Spleen (tissue), 11 donors: ENCODE measurements around the gene RELA. TPM values are rescaled to one million over a fixed set of nuclear protein-coding genes. Genes with fewer than 3 reads are reported as not detected.
"Not testable (repeated sequence)": the region's sequence is repeated elsewhere in the genome, so short reads cannot be mapped to it uniquely, and the experiment has no call there.

Experiments
- DNase-seq: peaks from one replicate; pipeline ENCODE4 v3.0.0-alpha.2; 2020
- H3K27ac ChIP-seq, 8 donors: fragments of 200-600 bp; sonication (generic) in 7 of 8; 1 replicate in 4 of 8; 2 replicates in 4 of 8; pipeline versions ENCODE4 v1.5.0 to v1.8.0; 2016 to 2021; ENCODE audit warnings: inconsistent platforms in 4 of 8, mild to moderate bottlenecking in 4 of 8, moderate library complexity in 1 of 8
- H3K27me3 ChIP-seq, 7 donors: fragments of 200-600 bp; sonication (generic) in 6 of 7; replicated peaks in 1 of 7; 1 replicate in 4 of 7; 2 replicates in 3 of 7; pipeline versions ENCODE4 v1.5.0 to v1.8.0; 2016 to 2021; ENCODE audit warnings: inconsistent platforms in 3 of 7, mild to moderate bottlenecking in 1 of 7
- H3K36me3 ChIP-seq, 6 donors: fragments of 200-600 bp; sonication (generic) in 5 of 6; 1 replicate in 4 of 6; 2 replicates in 2 of 6; pipeline versions ENCODE4 v1.5.0 to v1.8.0; 2016 to 2021; ENCODE audit warnings: inconsistent platforms in 2 of 6
- H3K4me1 ChIP-seq, 6 donors: fragments of 200-600 bp; sonication (generic) in 5 of 6; 1 replicate in 3 of 6; 2 replicates in 3 of 6; pipeline versions ENCODE4 v1.5.0 to v1.8.0; 2016 to 2021; ENCODE audit warnings: inconsistent platforms in 3 of 6
- H3K4me3 ChIP-seq, 8 donors: fragments of 200-600 bp; sonication (generic) in 7 of 8; 1 replicate in 4 of 8; 2 replicates in 4 of 8; pipeline versions ENCODE4 v1.5.0 to v1.8.0; 2016 to 2021; ENCODE audit warnings: inconsistent platforms in 4 of 8, mild to moderate bottlenecking in 4 of 8, moderate library complexity in 2 of 8
- H3K9me3 ChIP-seq, 8 donors: fragments of 200-600 bp; sonication (generic) in 7 of 8; 1 replicate in 4 of 8; 2 replicates in 4 of 8; pipeline versions ENCODE4 v1.5.0 to v1.8.0; 2016 to 2021; ENCODE audit warnings: inconsistent platforms in 4 of 8
- CTCF ChIP-seq, 11 experiments: fragments of 200-600 bp in 7 of 11; fragments of 450-650 bp in 4 of 11; sonication (generic) in 4 of 11; IDR thresholded peaks in 8 of 11; conservative IDR thresholded peaks in 3 of 11; 1 replicate in 7 of 11; 2 replicates in 4 of 11; pipeline versions ENCODE4 v1.4.0 to v1.8.0; 2016 to 2021; ENCODE audit warnings: antibody characterized with exemption in 11 of 11, inconsistent platforms in 4 of 11, mild to moderate bottlenecking in 1 of 11
- POLR2A ChIP-seq, 3 donors: fragments of 450-650 bp; IDR thresholded peaks; one replicate each; pipeline ENCODE4 v1.5.1; 2017; ENCODE audit warnings: antibody characterized with exemption in 3 of 3, mild to moderate bottlenecking in 1 of 3
- POLR2AphosphoS5 ChIP-seq, 3 donors: sonication (generic); formaldehyde crosslinking; IDR thresholded peaks; one replicate each; pipeline ENCODE4 v1.5.1; 2017; ENCODE audit warnings: antibody characterized with exemption in 3 of 3
- WGBS, 5 donors: extraction: QIAGEN DNeasy Blood & Tissue Kit in 3 of 5; methylation state at CpG; one replicate each; pipeline versions ENCODE4 v1.1.5 to v1.1.7; 2013 to 2018; 5-methylcytosine and 5-hydroxymethylcytosine counted together
- intact Hi-C: fragments of 100-400 bp; cut with DNase I; formaldehyde crosslinking; loops from one replicate; pipeline ENCODE4 v1.15.0; 2023; ENCODE audit warnings: low total_unique reads
- polyA plus RNA-seq, 3 donors: library from polyadenylated mRNA; stranded (reverse); fragments of 200-250 nt; gene quantifications; one replicate each; pipeline ENCODE4 v1.2.1, GENCODE V29; 2013
- total RNA-seq, 7 donors: library from RNA; depleted of rRNA in 3 of 7; stranded (reverse); fragments of >200 nt in 3 of 7; fragmentation: NEBNext Ultra II Directional in 4 of 7; extraction: Animal tissue kit (Norgen Biotek cat#: 25700) in 4 of 7; gene quantifications; one replicate each; pipeline versions ENCODE4 v1.1.0 to v1.2.1, GENCODE V29; 2016 to 2021
- donor health status: healthy with polysubstance abuse.
- donor health status: DM: no; HTN: no; CAD: no; lungs with moderate emphysema.
- donor health status: DM: no; HTN: no; CAD: no.
- donor health status: Bipolar disorder and iron deficiency.
- donor health status: healthy.
- donor health status: DM: no; HTN: no; CAD: no.
- donor health status: DM: yes; HTN: yes; CAD: no.

The RELA gene
- total and polyA plus RNA-seq, 10 donors, result 25.8 to 115 (median 69.5) TPM

GRCh38 chr11:65641297-65642013 lies 21.3 kb downstream of the RELA start:
- Histone ChIP-seq H3K27ac (peak overlapping the region; percentile 79 to 99 (median 96)), H3K36me3 (peaks cover 2 to 67% (median 56%) of the 10 kb centered on the region in 6 donors), H3K4me1 (peaks cover 46 to 93% (median 70%) of the 10 kb centered on the region in 6 donors), H3K9me3 (no peaks in the 10 kb centered on the region), H3K27me3 (no peaks in the 10 kb centered on the region), H3K4me3 (peak overlapping the region; percentile 31 to 93 (median 85))
- intact Hi-C loops, result no loop called here
- 43 to 61% (median 52%) methylated on average over 8 to 16 of the region's 16 CpGs for WGBS, 5 donors
- peak; percentile 84 for DNase-seq
- TF ChIP-seq POLR2AphosphoS5 (IDR thresholded peaks at IDR 0.05) (no peak), POLR2A (IDR thresholded peaks at IDR 0.05) (no peak), CTCF (IDR thresholded peaks at IDR 0.05 in 8 of 11, conservative IDR thresholded peaks at IDR 0.05 in 3 of 11) (no peak)

- intact Hi-C loops, result no loop called here
- no peaks in the 10 kb centered on the region for H3K9me3 ChIP-seq
- H3K27ac ChIP-seq, result peak overlapping the region; percentile 79 to 99 (median 96)
- 15 to 19% (median 18%) methylated on average over 14 to 35 of the region's 35 CpGs; no CpG with 5 or more reads in 1 of the 5 donors for WGBS, 5 donors
- peaks cover 46 to 96% (median 74%) of the 10 kb centered on the region in 6 donors for H3K4me1 ChIP-seq
- peak overlapping the region; percentile 31 to 93 (median 85) for H3K4me3 ChIP-seq
- peaks cover 2 to 67% (median 56%) of the 10 kb centered on the region in 6 donors for H3K36me3 ChIP-seq
- DNase-seq, result peak; percentile 97
- TF ChIP-seq POLR2A (IDR thresholded peaks at IDR 0.05) (no peak), POLR2AphosphoS5 (IDR thresholded peaks at IDR 0.05) (peak in 2 of 3 donors; percentile 55 to 84), CTCF (IDR thresholded peaks at IDR 0.05 in 8 of 11, conservative IDR thresholded peaks at IDR 0.05 in 3 of 11) (peak in 5 of 11 experiments; percentile 6 to 25 (median 13))
- no peaks in the 10 kb centered on the region for H3K27me3 ChIP-seq
Measured at GRCh38 chr11:65640483-65641296, 22.0 kb downstream of the RELA start.

- peak overlapping the region; percentile 31 to 93 (median 85) for H3K4me3 ChIP-seq
- TF ChIP-seq POLR2A (IDR thresholded peaks at IDR 0.05) (peak; percentile 53 to 86 (median 69)), POLR2AphosphoS5 (IDR thresholded peaks at IDR 0.05) (peak; percentile 75 to 97 (median 85)), CTCF (IDR thresholded peaks at IDR 0.05 in 8 of 11, conservative IDR thresholded peaks at IDR 0.05 in 3 of 11) (no peak)
- H3K27ac ChIP-seq, result peak overlapping the region; percentile 79 to 99 (median 96)
- WGBS, 5 donors, result 8 to 18% (median 13%) methylated on average over 6 to 8 of the region's 8 CpGs
- H3K36me3 ChIP-seq, result peaks cover 2 to 67% (median 56%) of the 10 kb centered on the region in 6 donors
- peak; percentile 96 for DNase-seq
- H3K4me1 ChIP-seq, result peaks cover 46 to 96% (median 78%) of the 10 kb centered on the region in 6 donors
- H3K27me3 ChIP-seq, result no peaks in the 10 kb centered on the region
- intact Hi-C loops, result loop anchor here (10.0 kb wide), 1 partner anchor 65 kb away; no protein-coding TSS in a partner anchor
- H3K9me3 ChIP-seq, result no peaks in the 10 kb centered on the region
Measured at GRCh38 chr11:65639623-65640482, 22.9 kb downstream of the RELA start.

- H3K9me3 ChIP-seq, DNase-seq, H3K27me3 ChIP-seq: not testable (repeated sequence)
- H3K4me3 ChIP-seq, result peak overlapping the region; percentile 66 to 95 (median 88)
- intact Hi-C loops, result loop anchor here (10.0 kb wide), 1 partner anchor 66 kb away; no protein-coding TSS in a partner anchor
- peaks cover 2 to 67% (median 58%) of the 10 kb centered on the region in 6 donors for H3K36me3 ChIP-seq
- H3K27ac ChIP-seq, result peak overlapping the region; percentile 79 to 99 (median 96)
- WGBS, 5 donors, result 53 to 70% (median 67%) methylated on average over 8 to 9 of the region's 9 CpGs
- H3K4me1 ChIP-seq, result peaks cover 50 to 96% (median 81%) of the 10 kb centered on the region in 6 donors
Measured at GRCh38 chr11:65639228-65639597, 23.5 kb downstream of the RELA start.
